Measurements from ENCODE around the gene NUP35.
"Not testable (repeated sequence)": the region's sequence is repeated elsewhere in the genome, so short reads cannot be mapped to it uniquely, and the experiment has no call there.

DNA sequence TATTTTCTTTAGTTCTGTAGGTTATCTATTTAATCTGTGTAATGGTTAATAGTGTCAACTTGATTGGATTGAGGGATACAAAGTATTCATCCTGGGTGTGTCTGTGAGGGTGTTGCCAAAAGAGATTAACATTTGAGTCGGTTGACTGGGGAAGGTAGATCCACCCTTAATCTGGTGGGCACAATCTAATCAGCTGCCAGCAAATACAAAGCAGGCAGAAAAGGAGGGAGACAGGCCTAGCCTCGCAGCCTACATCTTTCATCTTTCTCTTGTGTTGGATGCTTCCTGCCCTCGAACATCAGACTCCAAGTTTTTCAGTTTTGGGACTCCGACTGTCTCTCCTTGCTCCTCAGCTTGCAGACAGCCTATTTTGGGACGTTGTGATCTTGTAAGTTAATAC, 42.7 kb downstream of the NUP35 start:
- not testable (repeated sequence) for TF ChIP-seq CTCF, POLR2A, POLR2AphosphoS5 (IDR thresholded peaks at IDR 0.05)
